HG03196 (cell line): ENCODE data around the gene SLC27A3.

Experiments
- ATAC-seq: cut with Tn5 transposase; IDR thresholded peaks from one replicate; pipeline ENCODE4 v1.9.1; 2021; ENCODE audit not compliant: unreplicated experiment

SLC27A3 gene

GRCh38 chr1:153796786-153797659, 21.8 kb downstream of the SLC27A3 start:
- ATAC-seq, result no peak

- ATAC-seq, result no peak
Measured at GRCh38 chr1:153798468-153798780, 23.2 kb downstream of the SLC27A3 start.

GRCh38 chr1:153799016-153799415, 23.8 kb downstream of the SLC27A3 start:
- no peak for ATAC-seq

GRCh38 chr1:153799566-153800465, 24.6 kb downstream of the SLC27A3 start:
- ATAC-seq, result no peak

- no peak for ATAC-seq
Measured at GRCh38 chr1:153800516-153800915, 25.3 kb downstream of the SLC27A3 start.

GRCh38 chr1:153801028-153801625, 25.9 kb downstream of the SLC27A3 start:
- ATAC-seq, result no peak

GRCh38 chr1:153801786-153802697, 26.8 kb downstream of the SLC27A3 start:
- no peak for ATAC-seq

- ATAC-seq, result no peak
Measured at GRCh38 chr1:153803470-153804056, 28.4 kb downstream of the SLC27A3 start.

- ATAC-seq, result no peak
Measured at GRCh38 chr1:153804112-153804511, 28.9 kb downstream of the SLC27A3 start.

- peak; percentile 93 for ATAC-seq
Measured at GRCh38 chr1:153805042-153805745, 30.0 kb downstream of the SLC27A3 start.

GRCh38 chr1:153805886-153806719, 30.9 kb downstream of the SLC27A3 start:
- no peak for ATAC-seq

- no peak for ATAC-seq
Measured at GRCh38 chr1:153816283-153816889, 41.2 kb downstream of the SLC27A3 start.

GRCh38 chr1:153818876-153819275, 43.7 kb downstream of the SLC27A3 start:
- no peak for ATAC-seq

GRCh38 chr1:153827168-153827964, 52.2 kb downstream of the SLC27A3 start:
- no peak for ATAC-seq
